ENCODE measurements around the gene ARHGDIG.
"Not testable (repeated sequence)": the region's sequence is repeated elsewhere in the genome, so short reads cannot be mapped to it uniquely, and the experiment has no call there.

ARHGDIG gene

GRCh38 chr16:264440-264951 lies 15.9 kb upstream of the ARHGDIG start:
- DNase-seq, result no peak

- no peak for DNase-seq
These were observed 15.3 kb upstream of the ARHGDIG start for GRCh38 chr16:265002-265529.

- DNase-seq, result no peak
These were observed 14.7 kb upstream of the ARHGDIG start for GRCh38 chr16:265711-266110.

GRCh38 chr16:266258-267164 lies 13.9 kb upstream of the ARHGDIG start:
- DNase-seq, result no peak

GRCh38 chr16:267562-267961 lies 12.8 kb upstream of the ARHGDIG start:
- not testable (repeated sequence) for DNase-seq

- peak; percentile 87 for DNase-seq
These were observed 12.0 kb upstream of the ARHGDIG start for GRCh38 chr16:268141-269053.

- DNase-seq, result no peak
These were observed 11.2 kb upstream of the ARHGDIG start for GRCh38 chr16:269061-269796.

- no peak for DNase-seq
These were observed 9.8 kb upstream of the ARHGDIG start for GRCh38 chr16:270381-271255.

GRCh38 chr16:272633-273546 lies 7.5 kb upstream of the ARHGDIG start:
- no peak for DNase-seq

GRCh38 chr16:273547-274421 lies 6.6 kb upstream of the ARHGDIG start:
- DNase-seq, result no peak

GRCh38 chr16:275041-275641 lies 5.2 kb upstream of the ARHGDIG start:
- DNase-seq, result no peak

GRCh38 chr16:275786-276232 lies 4.6 kb upstream of the ARHGDIG start, which contains the start of gene RGS11:
TSS of gene RGS11 (minus strand) at chr16:275944. CDS start at chr16:275911, 33 bp downstream.
- no peak for DNase-seq

- DNase-seq, result no peak
These were observed 3.8 kb upstream of the ARHGDIG start for GRCh38 chr16:276426-277077.

- peak; percentile 35 for DNase-seq
These were observed 1.5 kb upstream of the ARHGDIG start for GRCh38 chr16:278863-279366.

- DNase-seq, result no peak
These were observed 860 bp upstream of the ARHGDIG start for GRCh38 chr16:279531-279930.

GRCh38 chr16:280005-280460 lies 358 bp upstream of the ARHGDIG start:
- DNase-seq, result no peak

GRCh38 chr16:280991-281659 lies 734 bp downstream of the ARHGDIG start:
- no peak for DNase-seq
